CD14-positive monocyte (primary cell): ENCODE results near the gene ZFP36L1. TPM values are rescaled to one million over a fixed set of nuclear protein-coding genes. Genes with fewer than 3 reads are reported as not detected.
A peak's percentile ranks its signal among the peaks of the same experiment; 100 is the strongest.

Source experiments
- DNase-seq, 3 donors: peaks; one replicate each; pipeline ENCODE4 v3.0.0-alpha.2; 2011 to 2022
- H2AFZ ChIP-seq: 2 replicates; pipeline ENCODE4 v1.6.0; 2012; ENCODE audit warnings: mild to moderate bottlenecking, low read depth, low read length, inconsistent platforms; ENCODE audit not compliant: insufficient read depth, poor library complexity, severe bottlenecking
- H3K27ac ChIP-seq, 2 donors: 1 replicate in 1 of 2; 2 replicates in 1 of 2; pipeline ENCODE4 v1.5.1; 2012 to 2013; ENCODE audit warnings: low read length in 2 of 2, control low read depth in 1 of 2, inconsistent platforms in 1 of 2, low read depth in 1 of 2, mild to moderate bottlenecking in 1 of 2
- H3K27me3 ChIP-seq, 2 donors: one replicate each; pipeline versions ENCODE4 v1.6.0 to v1.6.1; 2011 to 2013; ENCODE audit warnings: low read length in 2 of 2; ENCODE audit not compliant: control insufficient read depth in 2 of 2, insufficient read depth in 2 of 2
- H3K36me3 ChIP-seq, 2 donors: replicated peaks in 1 of 2; 1 replicate in 1 of 2; 2 replicates in 1 of 2; pipeline versions ENCODE4 v1.5.1 to v1.6.1; 2012 to 2013; ENCODE audit warnings: low read length in 2 of 2, control low read depth in 1 of 2, inconsistent platforms in 1 of 2, mild to moderate bottlenecking in 1 of 2; ENCODE audit not compliant: insufficient read depth in 2 of 2, control insufficient read depth in 1 of 2
- H3K4me1 ChIP-seq, 2 donors: 1 replicate in 1 of 2; 2 replicates in 1 of 2; pipeline versions ENCODE4 v1.5.1 to v1.6.1; 2012 to 2013; ENCODE audit warnings: low read length in 2 of 2, control low read depth in 1 of 2, inconsistent platforms in 1 of 2, mild to moderate bottlenecking in 1 of 2, moderate library complexity in 1 of 2; ENCODE audit not compliant: insufficient read depth in 2 of 2, control insufficient read depth in 1 of 2
- H3K4me2 ChIP-seq: replicated peaks from 2 replicates; pipeline ENCODE3; 2012; ENCODE audit warnings: low read length, moderate library complexity, mild to moderate bottlenecking; ENCODE audit not compliant: poor library complexity, severe bottlenecking; ENCODE audit errors: extremely low read depth
- H3K4me3 ChIP-seq, 3 experiments: fragments of 200-600 bp in 1 of 3; sonication (generic) in 1 of 3; replicated peaks in 1 of 3; 1 replicate in 2 of 3; 2 replicates in 1 of 3; pipeline ENCODE4 v1.5.1; 2011 to 2013; ENCODE audit warnings: low read length in 3 of 3, mild to moderate bottlenecking in 3 of 3, control low read depth in 2 of 3, low read depth in 2 of 3, inconsistent platforms in 1 of 3, moderate library complexity in 1 of 3
- H3K79me2 ChIP-seq: 2 replicates; pipeline ENCODE4 v1.6.0; 2012; ENCODE audit warnings: mild to moderate bottlenecking, control low read depth, inconsistent platforms, low read length, moderate library complexity; ENCODE audit not compliant: insufficient read depth
- H3K9ac ChIP-seq: 2 replicates; pipeline ENCODE4 v1.6.0; 2017; ENCODE audit warnings: low read length, mild to moderate bottlenecking; ENCODE audit not compliant: insufficient read depth, poor library complexity, severe bottlenecking
- H3K9me3 ChIP-seq, 2 donors: replicated peaks in 1 of 2; 1 replicate in 1 of 2; 2 replicates in 1 of 2; pipeline versions ENCODE4 v1.5.1 to v1.6.1; 2012 to 2013; ENCODE audit warnings: low read length in 2 of 2, control low read depth in 1 of 2; ENCODE audit not compliant: control insufficient read depth in 1 of 2, insufficient read depth in 1 of 2
- H4K20me1 ChIP-seq: 2 replicates; pipeline ENCODE4 v1.6.0; 2012; ENCODE audit warnings: mild to moderate bottlenecking, low read length, control low read depth, moderate library complexity; ENCODE audit not compliant: insufficient read depth
- H3K27ac Mint-ChIP-seq, 7 donors: one replicate each; pipeline ENCODE4 v1.8.0; 2020; ENCODE audit warnings: mild to moderate bottlenecking in 7 of 7, mixed read lengths in 7 of 7, moderate library complexity in 6 of 7, inconsistent platforms in 2 of 7
- H3K27me3 Mint-ChIP-seq, 3 donors: one replicate each; pipeline ENCODE4 v1.8.0; 2021 to 2022; ENCODE audit warnings: low read depth in 3 of 3, mild to moderate bottlenecking in 3 of 3, mixed read lengths in 3 of 3, moderate library complexity in 3 of 3, inconsistent platforms in 1 of 3
- H3K36me3 Mint-ChIP-seq, 2 donors: one replicate each; pipeline ENCODE4 v1.8.0; 2020; ENCODE audit warnings: mixed read lengths in 2 of 2, inconsistent platforms in 1 of 2, mild to moderate bottlenecking in 1 of 2
- H3K4me1 Mint-ChIP-seq: one replicate; pipeline ENCODE4 v1.8.0; 2020; ENCODE audit warnings: mild to moderate bottlenecking, mixed read lengths
- H3K4me3 Mint-ChIP-seq, 2 donors: one replicate each; pipeline ENCODE4 v1.8.0; 2020; ENCODE audit warnings: mild to moderate bottlenecking in 2 of 2, mixed read lengths in 2 of 2, moderate library complexity in 1 of 2
- H3K9me3 Mint-ChIP-seq, 7 donors: one replicate each; pipeline ENCODE4 v1.8.0; 2020 to 2022; ENCODE audit warnings: mixed read lengths in 7 of 7, mild to moderate bottlenecking in 6 of 7, moderate library complexity in 6 of 7, inconsistent platforms in 2 of 7
- CTCF ChIP-seq: fragments of 200-600 bp; IDR thresholded peaks from one replicate; pipeline ENCODE4 v1.8.0; 2022; ENCODE audit warnings: antibody characterized with exemption, mild to moderate bottlenecking
- WGBS: methylation state at CpG from one replicate; pipeline ENCODE4 v1.1.5; 2013; ENCODE audit warnings: missing lambda C conversion rate; ENCODE audit not compliant: insufficient coverage; 5-methylcytosine and 5-hydroxymethylcytosine counted together
- intact Hi-C, 2 donors: fragments of 100-400 bp; cut with micrococcal nuclease; formaldehyde crosslinking; loops; one replicate each; pipeline versions ENCODE4 v1.15.0 to v1.15.1; 2023
- polyA plus RNA-seq, 3 donors: library from polyadenylated mRNA; depleted of rRNA in 1 of 3; unstranded in 2 of 3; stranded (reverse) in 1 of 3; fragments of 300-500 nt in 2 of 3; fragments of >200 nt in 1 of 3; fragmentation: Illumina TruSeq in 2 of 3; gene quantifications; 1 replicate in 2 of 3; 2 replicates in 1 of 3; pipeline ENCODE4 v1.2.3, GENCODE V29; 2012 to 2021

ZFP36L1 gene
- polyA plus RNA-seq, 3 donors, result 151 to 934 (median 185) TPM

- WGBS, result no CpG with 5 or more reads among the region's 1 CpG
- no peak overlapping the region for H2AFZ ChIP-seq
- H3K4me2 ChIP-seq, result no peak overlapping the region
- no peak overlapping the region for H3K4me3 ChIP-seq
- peaks cover 44% of the 10 kb centered on the region for H3K4me1 Mint-ChIP-seq
- H4K20me1 ChIP-seq, result no peaks in the 10 kb centered on the region
- peaks cover 14 to 33% (median 27%) of the 10 kb centered on the region in 3 donors for H3K27me3 Mint-ChIP-seq
- no peak for DNase-seq
- no peak overlapping the region for H3K27ac Mint-ChIP-seq
- H3K27me3 ChIP-seq, result peaks cover 0 to 5% of the 10 kb centered on the region in 2 donors
- H3K79me2 ChIP-seq, result no peaks in the 10 kb centered on the region
- H3K36me3 ChIP-seq, result no peaks in the 10 kb centered on the region
- H3K9ac ChIP-seq, result no peak overlapping the region
- no peak overlapping the region for H3K27ac ChIP-seq
- H3K36me3 Mint-ChIP-seq, result peaks cover 0 to 4% of the 10 kb centered on the region in 2 donors
- H3K4me1 ChIP-seq, result peaks cover 18 to 22% of the 10 kb centered on the region in 2 donors
- intact Hi-C loops, result no loop called here
- no peak for TF ChIP-seq CTCF
- H3K9me3 ChIP-seq, result peaks cover 0 to 4% of the 10 kb centered on the region in 2 donors
- H3K4me3 Mint-ChIP-seq, result no peak overlapping the region
- peaks cover 0 to 11% (median 2%) of the 10 kb centered on the region in 7 donors for H3K9me3 Mint-ChIP-seq
These were observed 15.2 kb downstream of the ZFP36L1 start for GRCh38 chr14:68777644-68778043.

- 88% methylated on average over 4 of the region's 6 CpGs for WGBS
- intact Hi-C loops, result no loop called here
- Histone ChIP-seq H3K79me2 (no peaks in the 10 kb centered on the region), H3K9ac (no peak overlapping the region), H3K36me3 (no peaks in the 10 kb centered on the region), H2AFZ (no peak overlapping the region), H3K4me1 (peaks cover 23 to 31% of the 10 kb centered on the region in 2 donors), H3K27ac (no peak overlapping the region), H4K20me1 (no peaks in the 10 kb centered on the region), H3K4me3 (no peak overlapping the region), H3K27me3 (peaks cover 0 to 5% of the 10 kb centered on the region in 2 donors), H3K4me2 (no peak overlapping the region), H3K9me3 (peaks cover 0 to 4% of the 10 kb centered on the region in 2 donors)
- H3K36me3 Mint-ChIP-seq, result peaks cover 0 to 8% of the 10 kb centered on the region in 2 donors
- H3K4me3 Mint-ChIP-seq, result no peak overlapping the region
- H3K9me3 Mint-ChIP-seq, result peaks cover 0 to 11% (median 2%) of the 10 kb centered on the region in 7 donors
- H3K27ac Mint-ChIP-seq, result peak overlapping the region in 1 of 7 donors; percentile 32
- H3K27me3 Mint-ChIP-seq, result peaks cover 14 to 26% (median 25%) of the 10 kb centered on the region in 3 donors
- peaks cover 51% of the 10 kb centered on the region for H3K4me1 Mint-ChIP-seq
- peak; percentile 29 for TF ChIP-seq CTCF
- DNase-seq, result no peak
These were observed 17.2 kb downstream of the ZFP36L1 start for GRCh38 chr14:68775614-68776126.
